Activated gamma-delta T cell (primary cell): ENCODE measurements around the gene TIGAR.

Experiments used
- DNase-seq: peaks from one replicate; lab custom pipeline; 2025; lab: John Stamatoyannopoulos, UW
- total RNA-seq, 2 donors: gene quantifications; one replicate each; lab custom pipeline; 2026; lab: John Stamatoyannopoulos, UW

The TIGAR gene
- total RNA-seq = 10.2 to 13.1 reads per million in 2 donors

DNA sequence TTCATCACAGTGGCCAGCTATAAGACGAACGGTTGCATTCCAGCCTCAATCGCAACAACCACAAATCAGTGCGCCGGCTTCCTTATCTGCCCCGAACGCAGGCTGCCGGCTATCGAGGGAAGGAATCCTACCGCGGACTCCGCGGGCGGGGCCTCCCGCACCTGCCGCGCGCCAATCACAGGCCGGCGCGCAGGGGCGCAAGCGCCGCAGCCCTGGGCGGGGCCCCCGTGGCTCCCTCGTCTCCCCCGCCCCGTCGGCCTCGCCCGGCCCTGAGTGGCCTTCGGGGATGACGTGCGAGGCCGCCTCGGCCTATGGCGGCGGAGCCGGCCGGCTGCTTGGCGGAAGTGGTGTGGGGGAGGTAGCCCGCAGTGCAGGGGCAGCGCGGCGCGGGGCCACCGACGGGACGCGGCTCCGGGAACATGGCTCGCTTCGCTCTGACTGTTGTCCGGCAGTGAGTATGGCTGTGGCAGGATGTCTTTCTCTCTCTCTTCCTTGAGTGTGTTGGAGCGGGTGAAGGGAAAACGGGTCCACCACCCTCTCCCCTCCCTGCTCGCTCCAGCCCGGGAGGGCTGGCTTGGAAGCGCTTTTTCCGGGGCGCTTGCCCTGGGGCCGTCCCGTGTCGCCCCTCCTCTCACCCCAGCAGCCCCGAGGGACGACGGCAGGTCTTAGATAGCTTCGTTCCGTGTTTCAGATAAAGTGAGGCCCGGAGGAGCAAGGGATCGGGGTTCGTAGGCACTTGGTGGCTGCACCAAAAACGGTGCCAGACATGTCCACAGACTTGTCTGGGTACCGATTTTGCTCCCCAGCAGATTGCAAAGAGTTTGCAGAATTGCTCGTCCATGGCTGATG is at the start of gene TIGAR:
Gene TIGAR, plus strand, starts transcription at position 361 of the 849 bp plus-strand sequence. Its CDS starts 59 bp downstream, at position 420.
- peak; percentile 93 for DNase-seq

- peak; percentile 76 for DNase-seq
These were observed 49.1 kb upstream of the TIGAR start for GRCh38 chr12:4271717-4272423.

DNA sequence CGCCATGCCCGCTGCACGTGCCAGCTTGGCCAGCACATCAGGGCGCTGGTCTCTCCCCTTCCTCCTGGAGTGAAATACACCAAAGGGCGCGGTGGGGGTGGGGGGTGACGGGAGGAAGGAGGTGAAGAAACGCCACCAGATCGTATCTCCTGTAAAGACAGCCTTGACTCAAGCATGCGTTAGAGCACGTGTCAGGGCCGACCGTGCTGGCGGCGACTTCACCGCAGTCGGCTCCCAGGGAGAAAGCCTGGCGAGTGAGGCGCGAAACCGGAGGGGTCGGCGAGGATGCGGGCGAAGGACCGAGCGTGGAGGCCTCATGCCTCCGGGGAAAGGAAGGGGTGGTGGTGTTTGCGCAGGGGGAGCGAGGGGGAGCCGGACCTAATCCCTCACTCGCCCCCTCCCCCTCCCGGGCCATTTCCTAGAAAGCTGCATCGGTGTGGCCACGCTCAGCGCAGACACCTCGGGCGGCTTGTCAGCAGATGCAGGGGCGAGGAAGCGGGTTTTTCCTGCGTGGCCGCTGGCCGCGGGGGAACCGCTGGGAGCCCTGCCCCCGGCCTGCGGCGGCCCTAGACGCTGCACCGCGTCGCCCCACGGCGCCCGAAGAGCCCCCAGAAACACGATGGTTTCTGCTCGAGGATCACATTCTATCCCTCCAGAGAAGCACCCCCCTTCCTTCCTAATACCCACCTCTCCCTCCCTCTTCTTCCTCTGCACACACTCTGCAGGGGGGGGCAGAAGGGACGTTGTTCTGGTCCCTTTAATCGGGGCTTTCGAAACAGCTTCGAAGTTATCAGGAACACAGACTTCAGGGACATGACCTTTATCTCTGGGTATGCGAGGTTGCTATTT is 48.4 kb upstream of the TIGAR start:
- DNase-seq = peak; percentile 76

DNA sequence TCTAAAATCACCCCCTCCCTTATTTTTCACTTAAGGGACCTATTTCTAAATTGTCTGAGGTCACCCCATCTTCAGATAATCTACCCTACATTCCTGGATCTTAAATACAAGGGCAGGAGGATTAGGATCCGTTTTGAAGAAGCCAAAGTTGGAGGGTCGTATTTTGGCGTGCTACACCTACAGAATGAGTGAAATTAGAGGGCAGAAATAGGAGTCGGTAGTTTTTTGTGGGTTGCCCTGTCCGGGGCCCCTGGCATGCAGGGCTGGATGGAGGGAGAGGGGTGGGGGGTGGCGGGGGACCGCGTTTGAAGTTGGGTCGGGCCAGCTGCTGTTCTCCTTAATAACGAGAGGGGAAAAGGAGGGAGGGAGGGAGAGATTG is 47.8 kb upstream of the TIGAR start:
- DNase-seq = no peak

GRCh38 chr12:4273652-4274395 is 47.2 kb upstream of the TIGAR start, which contains the start of gene CCND2:
Gene CCND2 (plus strand): TSS chr12:4273762. CDS start chr12:4274041, 279 bp downstream.
- DNase-seq = peak; percentile 27

- no peak for DNase-seq
These were observed 46.5 kb upstream of the TIGAR start for GRCh38 chr12:4274396-4275015.

DNA sequence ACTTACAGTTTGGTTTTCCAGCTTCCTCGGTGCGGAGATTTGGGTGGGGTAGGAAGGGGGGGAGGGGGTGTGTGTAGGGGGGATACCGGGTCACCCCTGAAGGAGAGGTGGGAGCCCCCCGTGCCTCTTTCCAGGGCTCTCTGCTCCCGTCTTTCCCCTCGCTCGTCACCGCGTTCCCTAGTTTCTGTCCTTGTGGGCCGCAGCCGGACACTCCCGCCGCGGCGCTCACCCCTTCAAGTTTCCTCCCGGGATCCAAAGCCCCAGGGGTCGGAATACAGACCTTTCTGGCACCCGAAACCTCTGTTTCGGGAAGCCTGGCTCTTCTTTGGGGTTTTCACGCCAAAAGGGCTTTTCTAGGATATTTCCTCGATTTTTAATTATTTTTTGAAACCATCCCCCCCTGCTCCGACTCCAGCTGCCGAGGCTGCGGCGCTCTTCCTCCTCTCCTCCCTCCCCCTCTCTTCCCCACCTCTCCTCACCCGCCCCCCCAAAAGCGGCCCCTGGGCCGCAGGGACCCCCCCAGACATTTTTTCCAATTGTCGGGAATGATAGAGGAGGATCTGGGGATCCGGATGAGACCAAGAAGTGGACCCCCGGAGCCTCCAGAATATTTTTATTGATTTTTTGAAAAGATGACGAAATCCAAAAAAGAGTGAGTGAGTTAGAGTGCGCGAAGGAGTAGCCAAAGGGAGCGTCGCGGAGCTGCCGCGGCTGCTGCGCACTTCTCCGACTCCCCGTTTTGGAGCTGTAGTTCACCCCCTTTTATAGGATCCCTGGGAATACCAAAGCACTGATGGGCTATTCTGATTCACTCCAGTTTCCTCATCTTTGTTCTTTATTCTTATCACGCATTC is 45.8 kb upstream of the TIGAR start:
- DNase-seq = no peak

DNA sequence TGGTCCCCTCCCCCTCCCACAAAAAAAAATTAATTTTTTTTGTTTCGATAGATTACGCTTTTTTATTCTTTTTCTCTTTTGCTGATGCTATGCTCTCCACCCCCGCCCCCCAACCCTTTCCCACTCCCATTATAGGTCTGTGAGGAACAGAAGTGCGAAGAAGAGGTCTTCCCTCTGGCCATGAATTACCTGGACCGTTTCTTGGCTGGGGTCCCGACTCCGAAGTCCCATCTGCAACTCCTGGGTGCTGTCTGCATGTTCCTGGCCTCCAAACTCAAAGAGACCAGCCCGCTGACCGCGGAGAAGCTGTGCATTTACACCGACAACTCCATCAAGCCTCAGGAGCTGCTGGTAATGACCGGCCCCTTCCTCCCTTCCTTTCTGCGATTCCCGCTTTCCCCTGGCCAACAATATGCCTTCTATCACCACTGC is 45.1 kb upstream of the TIGAR start:
- DNase-seq = no peak

DNA sequence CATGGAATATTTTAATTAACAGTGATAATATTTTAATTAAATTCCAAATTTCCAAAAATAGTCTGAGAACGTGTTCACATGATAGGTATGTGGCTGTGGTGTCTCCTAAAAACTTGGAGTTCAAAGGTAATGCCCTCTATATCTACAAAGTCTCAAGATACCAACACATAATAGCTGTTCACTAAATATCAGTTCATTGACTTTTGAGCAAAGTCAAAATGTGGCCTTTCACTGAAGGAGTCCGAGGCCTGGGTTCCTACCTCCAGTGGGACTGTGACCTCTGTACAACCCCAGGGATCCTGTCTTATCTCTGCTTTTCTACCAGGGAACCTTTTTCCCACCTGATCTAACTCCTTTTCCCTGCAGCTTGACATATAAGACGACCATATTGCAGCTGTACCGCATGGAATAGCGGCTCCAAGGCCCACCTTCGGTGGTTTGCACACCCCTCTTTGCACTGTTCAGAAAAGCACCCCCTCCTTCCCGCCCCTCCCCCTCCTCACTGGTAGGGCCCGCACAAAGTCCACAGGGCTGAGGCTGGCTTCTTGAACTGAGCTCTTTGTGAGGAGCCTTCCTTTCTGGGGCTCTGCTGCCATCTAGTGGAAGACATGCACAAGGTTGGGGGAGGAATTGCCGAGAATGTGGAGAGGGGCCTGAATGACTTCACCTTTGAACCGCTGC is 44.3 kb upstream of the TIGAR start:
- no peak for DNase-seq

DNA sequence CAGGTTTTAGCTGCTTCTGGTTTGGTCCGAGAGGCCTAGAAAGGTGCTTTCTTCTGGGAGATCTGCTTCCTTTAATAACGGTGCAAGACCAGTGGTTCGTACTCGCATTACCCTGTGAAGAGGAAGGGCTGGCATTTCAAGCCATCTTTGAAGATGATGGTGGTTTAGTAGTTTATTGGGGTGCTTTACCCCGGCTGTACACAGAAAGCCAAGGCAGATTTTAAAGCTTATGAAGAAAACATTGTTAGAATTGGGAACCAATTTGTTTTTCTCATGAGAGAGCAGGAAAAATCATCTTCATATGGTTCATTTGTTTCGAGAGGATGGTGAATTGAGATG is 43.8 kb upstream of the TIGAR start:
- no peak for DNase-seq

GRCh38 chr12:4277857-4278256 is 43.2 kb upstream of the TIGAR start:
- no peak for DNase-seq

DNA sequence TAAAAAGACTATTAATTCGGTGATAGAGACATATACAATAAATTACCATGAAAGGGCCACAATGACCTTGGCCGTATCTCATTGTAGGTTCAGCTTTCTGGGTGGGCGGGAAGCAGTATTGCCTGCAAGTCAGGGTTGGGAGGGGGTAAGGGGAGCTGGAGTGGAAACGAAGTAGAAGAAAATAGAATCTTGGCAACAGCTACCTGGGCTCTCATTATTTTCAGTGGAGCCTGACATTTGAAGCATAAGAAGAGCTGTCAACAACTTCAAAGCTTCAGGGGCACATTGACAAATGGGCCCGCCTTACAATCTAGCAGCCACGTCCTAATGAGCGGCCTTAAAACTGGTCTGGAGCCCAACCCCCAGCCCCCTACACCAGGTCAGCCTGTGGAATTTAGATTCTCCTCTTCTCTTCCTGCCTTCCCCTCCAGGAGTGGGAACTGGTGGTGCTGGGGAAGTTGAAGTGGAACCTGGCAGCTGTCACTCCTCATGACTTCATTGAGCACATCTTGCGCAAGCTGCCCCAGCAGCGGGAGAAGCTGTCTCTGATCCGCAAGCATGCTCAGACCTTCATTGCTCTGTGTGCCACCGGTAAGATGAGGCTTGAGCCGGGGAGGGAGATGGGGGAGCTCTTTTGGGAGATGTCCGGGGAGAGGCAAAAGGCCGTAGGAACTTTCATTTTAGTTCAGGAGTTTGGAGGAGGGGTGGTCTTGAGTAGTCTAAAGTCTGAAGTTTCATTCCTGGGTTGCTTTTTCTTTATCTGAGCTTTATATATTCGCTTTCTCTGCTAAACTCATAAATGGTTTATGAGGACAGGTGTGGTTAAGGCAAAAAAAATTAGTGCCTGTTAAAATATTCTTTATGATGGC is 42.5 kb upstream of the TIGAR start:
- DNase-seq = no peak

- no peak for DNase-seq
These were observed 41.8 kb upstream of the TIGAR start for GRCh38 chr12:4279198-4279690.

GRCh38 chr12:4280351-4281163 is 40.5 kb upstream of the TIGAR start:
- DNase-seq = no peak

GRCh38 chr12:4281173-4281654 is 39.8 kb upstream of the TIGAR start:
- DNase-seq = no peak

DNA sequence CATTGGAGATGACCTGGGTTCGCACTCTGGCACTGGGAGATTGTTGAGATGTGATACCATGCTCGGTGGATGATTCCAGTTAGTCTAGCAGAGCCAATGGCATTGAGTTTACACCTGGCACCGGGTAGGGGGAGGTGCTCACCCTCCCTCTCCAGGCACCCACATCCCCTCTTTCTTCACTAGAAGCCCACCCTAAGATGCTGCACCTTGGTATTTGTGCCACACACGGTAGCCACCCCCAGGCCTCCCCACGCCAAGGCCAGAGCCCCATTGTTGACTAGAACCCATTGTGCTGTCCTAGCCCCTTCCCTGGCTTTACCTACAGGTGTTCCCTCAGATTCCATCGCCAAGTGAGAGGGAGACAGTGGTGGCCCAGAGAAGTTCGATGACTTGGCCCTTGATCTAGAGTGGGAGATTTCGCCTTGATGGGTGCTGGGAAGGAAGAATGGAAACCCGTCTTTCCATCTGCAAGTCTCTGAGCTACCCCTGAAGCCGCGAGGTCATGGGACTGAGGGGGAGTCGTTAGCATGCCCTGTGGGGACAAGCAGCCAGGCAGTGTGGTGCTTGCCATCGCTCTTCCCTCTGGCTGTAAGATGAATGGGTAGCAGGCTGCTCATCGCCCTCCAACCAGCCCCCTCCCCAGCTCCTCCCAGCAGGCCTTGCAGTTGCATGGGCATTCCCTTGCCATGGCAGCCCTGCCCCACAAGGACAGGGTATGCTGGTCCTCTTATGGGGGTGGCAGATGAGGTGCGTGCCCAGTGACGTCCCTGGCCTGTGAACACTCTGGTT is 38.7 kb upstream of the TIGAR start:
- no peak for DNase-seq
